NB4 (cell line): ENCODE measurements around the gene TMTC3.

Experiments
- DNase-seq: peaks from one replicate; pipeline ENCODE4 v3.0.0; 2010; ENCODE audit warnings: low read depth
- H3K4me3 ChIP-seq: one replicate; pipeline ENCODE4 v1.5.1; 2011; ENCODE audit warnings: mild to moderate bottlenecking, low read depth, low read length, moderate library complexity
- MYC ChIP-seq: IDR thresholded peaks from 2 replicates; pipeline ENCODE4 v1.6.1; 2011; ENCODE audit warnings: low read depth, low read length
- POLR2A ChIP-seq: IDR thresholded peaks from 2 replicates; pipeline ENCODE4 v1.6.1; 2011; ENCODE audit warnings: mild to moderate bottlenecking; ENCODE audit not compliant: insufficient read length; ENCODE audit errors: extremely low read depth
- TF ChIP-seq, protein P1 (sequence below): IDR thresholded peaks from one replicate; pipeline ENCODE4 v1.5.1; 2012; ENCODE audit warnings: low read depth, low read length
- TF ChIP-seq, protein P2 (sequence below): IDR thresholded peaks from 2 replicates; pipeline ENCODE4 v1.6.1; 2011; ENCODE audit warnings: low read depth, low read length

TMTC3 gene

DNA sequence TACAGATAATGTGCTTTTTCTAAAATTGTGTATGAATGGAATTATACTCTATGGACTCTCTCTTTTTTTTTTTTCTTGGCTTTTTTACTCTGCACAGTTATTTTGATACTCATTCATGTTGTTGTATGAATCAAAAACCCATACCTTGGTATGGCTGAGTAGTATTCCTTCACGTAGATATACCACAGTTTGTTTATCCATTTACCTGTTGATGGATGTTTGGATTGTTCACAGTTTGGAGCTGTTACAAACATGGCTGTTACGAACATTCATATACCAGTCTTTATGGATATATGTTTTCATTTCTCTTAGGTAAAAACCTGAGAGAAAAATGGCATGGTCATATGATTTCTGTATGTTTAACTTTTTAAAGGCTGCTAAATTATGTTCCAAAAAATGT, 43.2 kb downstream of the TMTC3 start:
- no peak overlapping the region for H3K4me3 ChIP-seq
- TF ChIP-seq, protein P1, sequence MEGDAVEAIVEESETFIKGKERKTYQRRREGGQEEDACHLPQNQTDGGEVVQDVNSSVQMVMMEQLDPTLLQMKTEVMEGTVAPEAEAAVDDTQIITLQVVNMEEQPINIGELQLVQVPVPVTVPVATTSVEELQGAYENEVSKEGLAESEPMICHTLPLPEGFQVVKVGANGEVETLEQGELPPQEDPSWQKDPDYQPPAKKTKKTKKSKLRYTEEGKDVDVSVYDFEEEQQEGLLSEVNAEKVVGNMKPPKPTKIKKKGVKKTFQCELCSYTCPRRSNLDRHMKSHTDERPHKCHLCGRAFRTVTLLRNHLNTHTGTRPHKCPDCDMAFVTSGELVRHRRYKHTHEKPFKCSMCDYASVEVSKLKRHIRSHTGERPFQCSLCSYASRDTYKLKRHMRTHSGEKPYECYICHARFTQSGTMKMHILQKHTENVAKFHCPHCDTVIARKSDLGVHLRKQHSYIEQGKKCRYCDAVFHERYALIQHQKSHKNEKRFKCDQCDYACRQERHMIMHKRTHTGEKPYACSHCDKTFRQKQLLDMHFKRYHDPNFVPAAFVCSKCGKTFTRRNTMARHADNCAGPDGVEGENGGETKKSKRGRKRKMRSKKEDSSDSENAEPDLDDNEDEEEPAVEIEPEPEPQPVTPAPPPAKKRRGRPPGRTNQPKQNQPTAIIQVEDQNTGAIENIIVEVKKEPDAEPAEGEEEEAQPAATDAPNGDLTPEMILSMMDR: no peak
- TF ChIP-seq, protein P2, sequence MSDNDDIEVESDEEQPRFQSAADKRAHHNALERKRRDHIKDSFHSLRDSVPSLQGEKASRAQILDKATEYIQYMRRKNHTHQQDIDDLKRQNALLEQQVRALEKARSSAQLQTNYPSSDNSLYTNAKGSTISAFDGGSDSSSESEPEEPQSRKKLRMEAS: no peak
- DNase-seq: no peak

DNA sequence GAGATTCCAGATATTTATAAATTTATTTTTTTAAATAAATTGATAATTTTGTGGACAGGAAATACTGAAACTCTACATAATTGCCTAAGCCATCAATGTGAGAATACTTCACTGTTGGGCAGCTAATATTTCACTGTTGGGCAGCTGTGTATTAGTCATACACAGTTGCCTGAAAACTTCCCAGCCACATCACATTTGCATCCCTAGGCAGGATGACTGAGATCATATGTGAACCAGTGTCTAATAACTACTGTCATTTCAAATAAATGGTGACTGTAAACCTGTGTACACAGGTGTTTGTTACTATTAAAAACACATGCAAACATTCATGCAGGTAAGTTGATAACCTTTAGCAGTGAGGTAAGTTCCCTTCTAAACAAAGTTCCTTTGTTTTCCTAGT, 43.9 kb downstream of the TMTC3 start:
- DNase-seq: no peak

DNA sequence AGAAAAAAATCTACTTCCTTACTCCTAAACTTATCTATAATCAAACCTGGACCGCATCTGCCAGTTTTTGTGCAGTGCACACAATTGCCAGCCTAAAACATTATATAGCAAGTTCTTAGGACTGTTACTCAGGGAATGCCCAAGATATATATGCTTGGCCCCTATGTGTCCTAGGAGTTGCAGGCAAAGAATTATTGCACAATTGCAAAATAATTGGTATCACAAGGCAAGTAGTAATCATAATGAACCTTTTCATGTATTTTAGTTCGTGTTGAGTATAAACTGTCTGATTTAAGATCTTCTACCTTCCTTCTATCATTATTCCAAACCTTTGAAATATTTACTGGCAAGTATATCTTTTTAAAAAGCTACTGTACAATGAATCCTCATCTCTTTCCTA, 45.5 kb downstream of the TMTC3 start:
- no peak overlapping the region for H3K4me3 ChIP-seq
- TF ChIP-seq, protein P1: no peak
- TF ChIP-seq, protein P2: no peak
- no peak for TF ChIP-seq POLR2A
- DNase-seq: no peak

More for the DNA sequence above, 43.9 kb downstream of the TMTC3 start:
- no peak overlapping the region for H3K4me3 ChIP-seq
- TF ChIP-seq MYC: no peak
- TF ChIP-seq POLR2A: no peak

DNA sequence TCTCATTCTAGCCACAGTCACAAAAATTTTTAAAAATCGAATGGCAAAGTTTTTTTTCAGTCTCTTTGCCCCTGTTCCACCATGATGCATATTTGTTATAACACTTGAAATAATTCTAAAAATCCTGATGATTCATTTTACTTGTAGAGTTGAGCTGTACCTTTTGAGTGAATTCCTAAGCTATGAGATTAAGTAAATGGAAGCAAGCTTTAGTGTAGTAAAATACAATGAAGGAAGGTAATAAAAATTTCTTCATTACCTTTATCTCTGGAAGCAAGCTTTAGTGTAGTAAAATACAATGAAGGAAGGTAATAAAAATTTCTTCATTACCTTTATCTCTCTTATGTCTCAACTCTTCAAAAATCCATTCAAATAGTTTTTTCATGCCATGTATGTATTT, 46.1 kb downstream of the TMTC3 start:
- TF ChIP-seq POLR2A: no peak
- TF ChIP-seq, protein P2: no peak
- TF ChIP-seq, protein P1: no peak
- TF ChIP-seq MYC: no peak
- no peak overlapping the region for H3K4me3 ChIP-seq
- no peak for DNase-seq

DNA sequence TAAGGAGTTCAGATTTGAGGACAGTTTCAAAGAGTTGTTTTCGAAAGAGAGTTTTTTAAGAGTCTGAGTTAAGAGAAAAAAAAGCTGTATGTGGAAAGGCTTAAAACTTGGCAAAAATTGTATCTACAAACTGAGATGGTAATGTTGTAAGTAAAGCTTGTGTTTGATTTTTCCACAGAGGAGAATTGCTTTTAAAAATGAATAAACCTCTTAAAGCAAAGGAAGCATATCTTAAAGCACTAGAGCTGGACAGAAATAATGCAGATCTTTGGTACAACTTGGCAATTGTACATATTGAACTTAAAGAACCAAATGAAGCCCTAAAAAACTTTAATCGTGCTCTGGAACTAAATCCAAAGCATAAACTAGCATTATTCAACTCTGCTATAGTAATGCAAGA, 50.3 kb downstream of the TMTC3 start:
- no peak for DNase-seq
- H3K4me3 ChIP-seq: no peak overlapping the region
- TF ChIP-seq, protein P1: no peak
- TF ChIP-seq, protein P2: no peak
- TF ChIP-seq MYC (no peak), POLR2A (no peak)

DNA sequence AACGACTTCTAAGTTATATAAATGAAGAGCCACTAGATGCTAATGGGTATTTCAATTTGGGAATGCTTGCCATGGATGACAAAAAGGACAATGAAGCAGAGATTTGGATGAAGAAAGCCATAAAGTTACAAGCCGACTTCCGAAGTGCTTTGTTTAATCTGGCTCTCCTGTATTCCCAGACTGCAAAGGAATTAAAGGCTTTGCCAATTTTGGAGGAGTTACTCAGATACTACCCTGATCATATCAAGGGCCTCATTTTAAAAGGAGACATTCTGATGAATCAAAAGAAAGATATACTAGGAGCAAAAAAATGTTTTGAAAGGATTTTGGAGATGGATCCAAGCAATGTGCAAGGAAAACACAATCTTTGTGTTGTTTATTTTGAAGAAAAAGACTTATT, 52.8 kb downstream of the TMTC3 start:
- TF ChIP-seq, protein P2: no peak
- TF ChIP-seq MYC (no peak), POLR2A (no peak)
- TF ChIP-seq, protein P1: no peak
- DNase-seq: no peak
- no peak overlapping the region for H3K4me3 ChIP-seq
